ENCODE measurements around the gene AIG1.
A peak's percentile ranks its signal among the peaks of the same experiment; 100 is the strongest.
"Not testable (repeated sequence)": the region's sequence is repeated elsewhere in the genome, so short reads cannot be mapped to it uniquely, and the experiment has no call there.

The AIG1 gene

GRCh38 chr6:143060806-143061596, at the start of gene AIG1:
Gene AIG1 (plus strand): TSS chr6:143060889. CDS start chr6:143060926, 37 bp downstream.
- DNase-seq (peak; percentile 64), ATAC-seq (peak; percentile 66)
- Mint-ChIP-seq H3K36me3 (ENCODE audit: low read depth) (no peaks in the 10 kb centered on the region), H3K4me3 (peak within 1 kb of the TSS; percentile 88), H3K27ac (peak within 1 kb of the TSS; percentile 90), H3K27me3 (no peaks in the 10 kb centered on the region), H3K4me1 (peaks cover 27% of the 10 kb centered on the region), H3K9me3 (no peaks in the 10 kb centered on the region)

- Mint-ChIP-seq H3K9me3 (peaks cover 9% of the 10 kb centered on the region), H3K4me1 (peaks cover 9% of the 10 kb centered on the region), H3K4me3 (no peak overlapping the region), H3K27ac (no peak overlapping the region), H3K36me3 (ENCODE audit: low read depth) (no peaks in the 10 kb centered on the region), H3K27me3 (no peaks in the 10 kb centered on the region)
- ATAC-seq, result no peak
- no peak for DNase-seq
Observed at GRCh38 chr6:143014764-143015163, 45.9 kb upstream of the AIG1 start.

DNA sequence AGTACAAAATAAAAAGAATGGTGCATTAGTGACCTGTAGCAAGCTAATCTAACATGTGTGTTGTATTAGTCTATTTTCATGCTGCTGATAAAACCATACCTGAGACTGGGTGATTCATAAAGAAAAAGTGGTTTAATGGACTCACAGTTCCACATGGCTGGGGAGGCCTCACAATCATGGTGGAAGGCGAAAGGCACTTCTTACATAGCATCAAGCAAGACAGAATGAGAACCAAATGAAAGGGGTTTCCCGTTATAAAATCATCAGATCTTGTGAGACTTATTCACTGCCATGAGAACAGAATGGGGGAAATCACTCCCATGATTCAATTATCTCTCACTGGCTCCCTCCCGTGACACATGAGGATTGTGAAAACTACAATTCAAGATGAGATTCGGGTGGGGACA, 45.4 kb upstream of the AIG1 start:
- H3K4me3 Mint-ChIP-seq, result no peak overlapping the region

DNA sequence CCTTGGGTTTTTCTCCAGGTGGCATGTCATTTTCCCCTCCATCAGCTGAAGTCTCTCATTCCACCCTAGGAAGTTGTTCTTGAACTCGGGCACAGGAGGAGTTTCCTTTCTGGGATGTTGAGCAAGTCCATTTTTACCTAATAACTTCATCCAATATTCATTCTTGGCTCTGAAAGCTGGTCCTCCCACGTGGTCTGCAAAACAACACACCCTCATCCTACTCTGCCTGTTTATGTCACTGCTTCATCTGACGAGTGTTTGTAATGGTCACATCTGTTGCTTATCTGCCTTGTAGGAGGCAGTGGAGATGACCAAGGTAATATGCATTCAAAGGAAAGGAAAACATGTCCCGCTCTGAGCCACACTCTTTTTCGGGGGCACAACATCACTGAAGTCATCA, 41.7 kb upstream of the AIG1 start:
- Mint-ChIP-seq H3K36me3 (ENCODE audit: low read depth) (no peaks in the 10 kb centered on the region), H3K27ac (no peak overlapping the region), H3K4me3 (no peak overlapping the region), H3K27me3 (no peaks in the 10 kb centered on the region), H3K4me1 (peaks cover 9% of the 10 kb centered on the region), H3K9me3 (peaks cover 18% of the 10 kb centered on the region)
- ATAC-seq, result no peak
- DNase-seq, result no peak

More for the DNA sequence above, 45.4 kb upstream of the AIG1 start:
- Mint-ChIP-seq H3K9me3 (peaks cover 11% of the 10 kb centered on the region), H3K36me3 (ENCODE audit: low read depth) (no peaks in the 10 kb centered on the region), H3K4me1 (peaks cover 9% of the 10 kb centered on the region), H3K27me3 (no peaks in the 10 kb centered on the region), H3K27ac (no peak overlapping the region)
- ATAC-seq (no peak), DNase-seq (no peak)

DNA sequence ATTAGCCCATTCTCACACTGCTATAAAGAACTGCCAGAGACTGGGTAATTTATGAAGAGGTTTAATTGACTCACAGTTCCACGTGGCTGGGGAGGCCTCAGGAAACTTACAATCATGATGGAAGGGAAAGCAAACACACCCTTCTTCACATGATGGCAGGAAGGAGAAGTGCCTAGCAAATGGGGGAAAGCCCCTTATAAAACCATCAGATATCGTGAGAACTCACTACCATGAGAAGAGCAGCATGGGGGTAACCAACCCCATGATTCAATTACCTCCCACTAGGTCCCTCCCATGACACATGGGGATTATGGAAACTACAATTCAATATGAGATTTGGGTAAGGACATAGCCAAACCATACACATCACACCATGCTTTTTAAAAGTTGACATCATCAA, 39.8 kb upstream of the AIG1 start:
- not testable (repeated sequence) for H3K4me1 Mint-ChIP-seq; H3K27me3 Mint-ChIP-seq; ATAC-seq; H3K4me3 Mint-ChIP-seq; H3K36me3 Mint-ChIP-seq (ENCODE audit: low read depth); DNase-seq; H3K27ac Mint-ChIP-seq
- peaks cover 17% of the 10 kb centered on the region for H3K9me3 Mint-ChIP-seq

DNA sequence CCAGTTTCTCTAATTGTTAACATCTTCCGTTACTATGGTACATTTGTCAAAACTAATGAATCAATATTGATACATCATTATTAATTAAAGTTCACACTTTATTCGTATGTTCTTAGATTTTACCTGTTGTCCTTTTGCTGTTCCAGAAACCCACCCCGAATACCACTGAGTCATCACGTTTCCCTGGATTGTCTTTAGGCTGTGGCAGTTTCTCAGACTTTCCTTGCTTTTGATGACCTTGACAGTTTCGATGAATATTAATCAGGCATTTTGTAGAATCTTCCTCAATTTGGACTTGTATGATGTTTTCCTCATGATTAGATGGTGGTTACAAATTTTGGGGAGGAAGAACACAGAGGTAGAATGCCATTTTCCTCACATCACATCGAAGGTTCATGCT, 39.1 kb upstream of the AIG1 start:
- H3K4me3 Mint-ChIP-seq, result no peak overlapping the region
- H3K4me1 Mint-ChIP-seq, result no peaks in the 10 kb centered on the region
- no peaks in the 10 kb centered on the region for H3K27me3 Mint-ChIP-seq
- DNase-seq (no peak), ATAC-seq (no peak)
- peaks cover 21% of the 10 kb centered on the region for H3K9me3 Mint-ChIP-seq
- no peaks in the 10 kb centered on the region for H3K36me3 Mint-ChIP-seq (ENCODE audit: low read depth)
- H3K27ac Mint-ChIP-seq, result no peak overlapping the region

- H3K36me3 Mint-ChIP-seq (ENCODE audit: low read depth), result no peaks in the 10 kb centered on the region
- no peak overlapping the region for H3K4me3 Mint-ChIP-seq
- no peak overlapping the region for H3K27ac Mint-ChIP-seq
- peaks cover 2% of the 10 kb centered on the region for H3K4me1 Mint-ChIP-seq
- peaks cover 18% of the 10 kb centered on the region for H3K9me3 Mint-ChIP-seq
- ATAC-seq, result no peak
- no peaks in the 10 kb centered on the region for H3K27me3 Mint-ChIP-seq
- no peak for DNase-seq
Observed at GRCh38 chr6:143022587-143022986, 38.1 kb upstream of the AIG1 start.

DNA sequence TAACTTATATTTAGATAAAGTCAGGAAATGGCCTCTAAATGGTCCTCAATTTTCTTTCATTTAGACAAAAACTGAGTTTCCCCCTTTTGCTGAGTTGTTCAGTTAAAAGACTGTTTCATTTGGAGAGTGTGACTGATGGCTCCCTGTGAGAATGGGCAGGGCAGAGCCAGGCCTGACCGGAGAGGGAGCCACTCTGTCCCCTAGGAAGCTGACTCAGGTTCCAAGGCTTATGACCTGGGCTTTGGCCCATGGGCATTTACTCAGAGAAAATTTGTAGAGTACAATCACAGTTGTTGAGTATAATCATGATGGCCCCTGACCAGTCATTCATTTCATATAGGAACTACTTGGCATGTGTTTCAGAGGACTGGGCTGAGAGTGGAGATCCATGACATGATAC, 37.0 kb upstream of the AIG1 start:
- Mint-ChIP-seq H3K4me3 (no peak overlapping the region), H3K27me3 (no peaks in the 10 kb centered on the region), H3K4me1 (peaks cover 2% of the 10 kb centered on the region), H3K27ac (no peak overlapping the region), H3K9me3 (peaks cover 18% of the 10 kb centered on the region), H3K36me3 (ENCODE audit: low read depth) (no peaks in the 10 kb centered on the region)
- no peak for ATAC-seq
- no peak for DNase-seq

DNA sequence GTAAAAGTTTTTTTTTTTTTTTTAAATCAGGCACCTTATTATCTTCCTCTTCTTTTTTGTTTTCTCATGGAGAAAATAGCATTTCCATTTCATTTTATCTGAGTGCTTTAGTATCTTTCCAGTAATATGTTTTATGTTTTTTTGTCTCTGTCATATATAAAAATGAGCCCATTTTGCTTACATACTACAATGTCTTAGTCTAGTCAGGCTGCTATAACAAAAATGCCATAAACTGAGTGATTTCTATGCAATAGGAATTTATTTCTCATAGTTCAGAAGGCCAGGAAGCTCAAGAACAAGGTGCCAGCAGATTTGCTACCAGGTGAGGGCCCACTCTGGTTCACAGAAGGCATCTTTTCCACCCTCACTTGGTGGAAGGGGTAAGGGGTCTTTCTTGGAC, 35.7 kb upstream of the AIG1 start:
- DNase-seq, result no peak
- no peaks in the 10 kb centered on the region for H3K36me3 Mint-ChIP-seq (ENCODE audit: low read depth)
- peaks cover 18% of the 10 kb centered on the region for H3K9me3 Mint-ChIP-seq
- peaks cover 2% of the 10 kb centered on the region for H3K4me1 Mint-ChIP-seq
- no peak overlapping the region for H3K4me3 Mint-ChIP-seq
- no peak overlapping the region for H3K27ac Mint-ChIP-seq
- no peak for ATAC-seq
- no peaks in the 10 kb centered on the region for H3K27me3 Mint-ChIP-seq

- Mint-ChIP-seq H3K4me3 (no peak overlapping the region), H3K9me3 (peaks cover 9% of the 10 kb centered on the region), H3K4me1 (peaks cover 2% of the 10 kb centered on the region), H3K36me3 (ENCODE audit: low read depth) (no peaks in the 10 kb centered on the region), H3K27me3 (no peaks in the 10 kb centered on the region), H3K27ac (no peak overlapping the region)
- peak; percentile 53 for DNase-seq
- peak; percentile 59 for ATAC-seq
Observed at GRCh38 chr6:143026696-143027449, 33.8 kb upstream of the AIG1 start.

DNA sequence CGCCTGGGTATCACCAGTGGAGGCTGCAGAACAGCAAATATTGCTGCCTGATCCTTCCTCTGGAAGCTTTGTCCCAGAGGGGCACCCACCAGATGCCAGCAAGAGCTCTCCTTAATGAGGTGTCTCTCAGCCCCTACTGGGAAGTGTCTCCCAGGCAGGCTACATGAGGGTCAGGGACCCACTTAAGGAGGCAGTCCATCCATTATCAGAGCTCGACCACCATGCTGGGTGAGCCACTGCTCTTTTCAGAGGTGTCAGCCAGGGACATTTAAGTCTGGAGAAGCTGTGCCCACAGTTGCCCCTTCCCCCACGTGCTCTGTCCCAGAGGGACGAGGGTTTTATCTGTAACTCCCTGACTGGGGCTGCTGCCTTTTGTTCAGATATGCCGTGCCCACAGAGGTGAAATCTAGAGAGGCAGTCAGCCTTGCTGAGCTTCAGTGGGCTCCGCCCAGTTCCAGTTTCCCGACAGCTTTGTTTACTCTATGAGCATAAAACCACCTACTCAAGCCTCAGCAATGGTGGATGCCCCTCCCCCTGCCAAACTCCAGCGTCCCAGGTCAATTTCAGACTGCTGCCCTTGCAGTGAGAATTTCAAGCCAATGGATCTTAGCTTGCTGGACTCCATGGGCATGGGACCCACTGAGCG, 25.9 kb upstream of the AIG1 start:
- ATAC-seq (no peak), DNase-seq (no peak)
- no peak overlapping the region for H3K27ac Mint-ChIP-seq
- H3K4me1 Mint-ChIP-seq, result peaks cover 5% of the 10 kb centered on the region
- H3K4me3 Mint-ChIP-seq, result no peak overlapping the region
- H3K9me3 Mint-ChIP-seq, result no peaks in the 10 kb centered on the region
- H3K36me3 Mint-ChIP-seq (ENCODE audit: low read depth), result no peaks in the 10 kb centered on the region
- H3K27me3 Mint-ChIP-seq, result peaks cover 9% of the 10 kb centered on the region

DNA sequence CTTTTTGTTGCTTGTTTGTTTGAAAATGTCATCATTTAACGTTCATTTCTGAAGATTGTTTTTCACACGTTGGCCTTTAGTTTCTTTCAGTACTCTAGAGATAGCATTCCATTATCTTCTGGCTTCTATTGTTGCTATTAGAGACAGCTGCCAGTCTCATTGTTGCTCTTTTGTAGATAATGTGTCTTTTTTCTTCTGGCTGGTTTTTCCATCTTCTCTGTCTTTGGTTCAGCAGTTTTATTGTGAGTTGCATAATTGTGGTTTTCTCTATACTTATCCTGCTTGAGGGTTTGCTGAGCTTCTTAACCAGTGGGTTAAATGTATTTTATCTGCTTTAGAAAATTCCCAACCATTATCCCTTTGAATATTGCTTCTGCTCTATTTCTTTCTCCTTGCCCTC, 23.2 kb upstream of the AIG1 start:
- Mint-ChIP-seq H3K27me3 (peaks cover 10% of the 10 kb centered on the region), H3K27ac (no peak overlapping the region), H3K4me1 (peaks cover 10% of the 10 kb centered on the region), H3K9me3 (no peaks in the 10 kb centered on the region), H3K4me3 (no peak overlapping the region), H3K36me3 (ENCODE audit: low read depth) (no peaks in the 10 kb centered on the region)
- DNase-seq, result no peak
- ATAC-seq, result no peak

GRCh38 chr6:143038833-143039232, 21.9 kb upstream of the AIG1 start:
- ATAC-seq, result no peak
- H3K27ac Mint-ChIP-seq, result no peak overlapping the region
- H3K27me3 Mint-ChIP-seq, result peaks cover 12% of the 10 kb centered on the region
- H3K36me3 Mint-ChIP-seq (ENCODE audit: low read depth), result no peaks in the 10 kb centered on the region
- peaks cover 10% of the 10 kb centered on the region for H3K4me1 Mint-ChIP-seq
- no peak overlapping the region for H3K4me3 Mint-ChIP-seq
- DNase-seq, result no peak
- H3K9me3 Mint-ChIP-seq, result no peaks in the 10 kb centered on the region

- ATAC-seq (peak; percentile 46), DNase-seq (no peak)
- H3K4me3 Mint-ChIP-seq, result no peak overlapping the region
- H3K36me3 Mint-ChIP-seq (ENCODE audit: low read depth), result no peaks in the 10 kb centered on the region
- no peaks in the 10 kb centered on the region for H3K9me3 Mint-ChIP-seq
- H3K27ac Mint-ChIP-seq, result no peak overlapping the region
- peaks cover 10% of the 10 kb centered on the region for H3K4me1 Mint-ChIP-seq
- peaks cover 17% of the 10 kb centered on the region for H3K27me3 Mint-ChIP-seq
Observed at GRCh38 chr6:143039548-143039947, 21.1 kb upstream of the AIG1 start.

DNA sequence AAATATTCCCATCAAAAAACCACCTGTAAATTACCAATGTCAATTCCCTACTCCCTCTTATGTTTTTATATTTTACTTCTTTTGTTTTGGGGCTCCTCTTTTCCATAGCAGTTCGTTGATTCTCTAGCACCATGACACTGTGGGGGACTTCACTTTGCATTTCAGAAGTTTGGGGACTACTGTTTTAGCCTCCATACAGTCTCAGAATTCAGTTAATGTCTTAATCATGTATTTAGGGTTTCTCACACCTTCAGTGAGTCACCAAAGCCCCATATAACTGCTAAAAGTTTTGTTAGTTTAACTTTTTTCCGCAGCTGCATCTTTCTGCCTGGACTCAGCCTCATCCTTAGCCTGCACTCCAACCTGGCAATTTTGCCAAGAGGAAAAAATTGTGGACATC, 20.7 kb upstream of the AIG1 start:
- H3K4me1 Mint-ChIP-seq, result peaks cover 10% of the 10 kb centered on the region
- H3K27me3 Mint-ChIP-seq, result peaks cover 17% of the 10 kb centered on the region
- DNase-seq (no peak), ATAC-seq (peak; percentile 36)
- no peak overlapping the region for H3K4me3 Mint-ChIP-seq
- no peaks in the 10 kb centered on the region for H3K9me3 Mint-ChIP-seq
- H3K36me3 Mint-ChIP-seq (ENCODE audit: low read depth), result no peaks in the 10 kb centered on the region
- no peak overlapping the region for H3K27ac Mint-ChIP-seq

Measured in activated naive CD8-positive, alpha-beta T cell treated with anti-CD3 and anti-CD28 coated beads, Interleukin-2, amount 50 U/mL, for 24 hours (primary cell).